NCI-H446 treated with DMSO at 0.1 percent for 48 hours (cell line): ENCODE results near the gene EGR1.
"Not testable (repeated sequence)": the region's sequence is repeated elsewhere in the genome, so short reads cannot be mapped to it uniquely, and the experiment has no call there.

ENCODE experiments used
- DNase-seq: peaks from one replicate; lab custom pipeline; 2025; lab: John Stamatoyannopoulos, UW

The EGR1 gene

GRCh38 chr5:138507485-138507884 is 42.2 kb downstream of the EGR1 start:
- DNase-seq: not testable (repeated sequence)

GRCh38 chr5:138508958-138509357 is 43.7 kb downstream of the EGR1 start:
- no peak for DNase-seq

GRCh38 chr5:138514021-138514420 is 48.7 kb downstream of the EGR1 start:
- DNase-seq: no peak

GRCh38 chr5:138515556-138516245 is 50.4 kb downstream of the EGR1 start:
- DNase-seq: no peak

- no peak for DNase-seq
These were observed 52.2 kb downstream of the EGR1 start for GRCh38 chr5:138517437-138517836.
